ENCODE results near the gene DVL2. TPM values are rescaled to one million over a fixed set of nuclear protein-coding genes. Genes with fewer than 3 reads are reported as not detected.

The DVL2 gene
- polyA plus RNA-seq, 1 experiment = 5.1 TPM

- Histone ChIP-seq H3K9me3 (ENCODE audit: control insufficient read depth, insufficient read depth, low read length) (no peaks in the 10 kb centered on the region; the same call in 1 of the 2 replicates), H3K27ac (ENCODE audit: low read depth, low read length) (no peak overlapping the region), H3K27me3 (ENCODE audit: control insufficient read depth, insufficient read depth, low read length) (no peaks in the 10 kb centered on the region), H3K4me3 (ENCODE audit: low read depth, low read length) (no peak overlapping the region)
- CTCF ChIA-PET = no interaction called here
- DNase-seq (ENCODE audit: low read depth, low spot score) = no peak
- no peak for TF ChIP-seq CTCF (IDR thresholded peaks at IDR 0.05; ENCODE audit: low read depth, low read length)
- POLR2A ChIA-PET = no interaction called here
Observed at GRCh38 chr17:7228920-7229319, 5.4 kb downstream of the DVL2 start.

- no peak for TF ChIP-seq CTCF (IDR thresholded peaks at IDR 0.05; ENCODE audit: low read depth, low read length)
- H3K27me3 ChIP-seq (ENCODE audit: control insufficient read depth, insufficient read depth, low read length) = no peaks in the 10 kb centered on the region
- no peaks in the 10 kb centered on the region; the same call in 1 of the 2 replicates for H3K9me3 ChIP-seq (ENCODE audit: control insufficient read depth, insufficient read depth, low read length)
- no peak overlapping the region for H3K4me3 ChIP-seq (ENCODE audit: low read depth, low read length)
- H3K27ac ChIP-seq (ENCODE audit: low read depth, low read length) = no peak overlapping the region
- CTCF ChIA-PET = no interaction called here
- POLR2A ChIA-PET = no interaction called here
- no peak for DNase-seq (ENCODE audit: low read depth, low spot score)
Observed at GRCh38 chr17:7226721-7227710, 7.3 kb downstream of the DVL2 start.

- CTCF ChIA-PET = no interaction called here
Observed at GRCh38 chr17:7225711-7226331, 8.5 kb downstream of the DVL2 start.

GRCh38 chr17:7224661-7225111 is 9.6 kb downstream of the DVL2 start:
- no peak overlapping the region for H3K4me3 ChIP-seq (ENCODE audit: low read depth, low read length)
- ChIA-PET POLR2A (interaction anchor here (1.7 kb wide), 1 partner anchor 17 kb away, joined by 5 read pairs; the partner anchor contains the start of gene GABARAP), CTCF (no interaction called here)
- no peaks in the 10 kb centered on the region; the same call in 1 of the 2 replicates for H3K9me3 ChIP-seq (ENCODE audit: control insufficient read depth, insufficient read depth, low read length)
- no peaks in the 10 kb centered on the region for H3K27me3 ChIP-seq (ENCODE audit: control insufficient read depth, insufficient read depth, low read length)
- no peak for DNase-seq (ENCODE audit: low read depth, low spot score)
- H3K27ac ChIP-seq (ENCODE audit: low read depth, low read length) = no peak overlapping the region
- TF ChIP-seq CTCF (IDR thresholded peaks at IDR 0.05; ENCODE audit: low read depth, low read length) = no peak

More at GRCh38 chr17:7225711-7226331, 8.5 kb downstream of the DVL2 start:
- Histone ChIP-seq H3K27ac (ENCODE audit: low read depth, low read length) (no peak overlapping the region), H3K9me3 (ENCODE audit: control insufficient read depth, insufficient read depth, low read length) (no peaks in the 10 kb centered on the region; the same call in 1 of the 2 replicates), H3K4me3 (ENCODE audit: low read depth, low read length) (no peak overlapping the region), H3K27me3 (ENCODE audit: control insufficient read depth, insufficient read depth, low read length) (no peaks in the 10 kb centered on the region)
- POLR2A ChIA-PET = interaction anchor here (0.8 to 1.7 kb wide), 2 partner anchors 9 to 16 kb away, joined by 3 to 5 read pairs; partner anchors contain the start of genes DVL2 and GABARAP
- no peak for TF ChIP-seq CTCF (IDR thresholded peaks at IDR 0.05; ENCODE audit: low read depth, low read length)
- no peak for DNase-seq (ENCODE audit: low read depth, low spot score)

All from AG04450 (cell line).